Measurements from ENCODE around the gene SCGB2A2.

SCGB2A2 gene

GRCh38 chr11:62280452-62280851 lies 10.5 kb downstream of the SCGB2A2 start:
- H3K4me3 ChIP-seq (replicated peaks; ENCODE audit: low read depth, low read length): no peak overlapping the region
- TF ChIP-seq CTCF (IDR thresholded peaks at IDR 0.05; ENCODE audit: low read depth, low read length, missing control alignments): no peak
- DNase-seq (ENCODE audit: extremely low read depth, low read depth): no peak

- H3K4me3 ChIP-seq (replicated peaks; ENCODE audit: low read depth, low read length): no peak overlapping the region
- DNase-seq (ENCODE audit: extremely low read depth, low read depth): no peak
- no peak for TF ChIP-seq CTCF (IDR thresholded peaks at IDR 0.05; ENCODE audit: low read depth, low read length, missing control alignments)
Measured at GRCh38 chr11:62295504-62295903, 25.5 kb downstream of the SCGB2A2 start.

GRCh38 chr11:62298975-62299374 lies 29.0 kb downstream of the SCGB2A2 start, which contains the start of gene SCGB1D4:
Gene SCGB1D4 (minus strand): TSS chr11:62299075. CDS start chr11:62299010, 65 bp downstream.
- no peak for DNase-seq (ENCODE audit: extremely low read depth, low read depth)
- H3K4me3 ChIP-seq (replicated peaks; ENCODE audit: low read depth, low read length): no peak within 1 kb of the TSS
- no peak for TF ChIP-seq CTCF (IDR thresholded peaks at IDR 0.05; ENCODE audit: low read depth, low read length, missing control alignments)

GRCh38 chr11:62306227-62306626 lies 36.3 kb downstream of the SCGB2A2 start:
- no peak for DNase-seq (ENCODE audit: extremely low read depth, low read depth)
- TF ChIP-seq CTCF (IDR thresholded peaks at IDR 0.05; ENCODE audit: low read depth, low read length, missing control alignments): no peak
- no peak overlapping the region for H3K4me3 ChIP-seq (replicated peaks; ENCODE audit: low read depth, low read length)

- no peak for DNase-seq (ENCODE audit: extremely low read depth, low read depth)
- TF ChIP-seq CTCF (IDR thresholded peaks at IDR 0.05; ENCODE audit: low read depth, low read length, missing control alignments): no peak
Measured at GRCh38 chr11:62307950-62308349, 38.0 kb downstream of the SCGB2A2 start.

GRCh38 chr11:62309991-62310390 lies 40.0 kb downstream of the SCGB2A2 start:
- no peak for DNase-seq (ENCODE audit: extremely low read depth, low read depth)
- no peak for TF ChIP-seq CTCF (IDR thresholded peaks at IDR 0.05; ENCODE audit: low read depth, low read length, missing control alignments)
- no peak overlapping the region for H3K4me3 ChIP-seq (replicated peaks; ENCODE audit: low read depth, low read length)

More at GRCh38 chr11:62307950-62308349, 38.0 kb downstream of the SCGB2A2 start:
- H3K4me3 ChIP-seq (replicated peaks; ENCODE audit: low read depth, low read length): no peak overlapping the region

GRCh38 chr11:62315431-62315830 lies 45.5 kb downstream of the SCGB2A2 start:
- DNase-seq (ENCODE audit: extremely low read depth, low read depth): no peak
- no peak for TF ChIP-seq CTCF (IDR thresholded peaks at IDR 0.05; ENCODE audit: low read depth, low read length, missing control alignments)
- H3K4me3 ChIP-seq (replicated peaks; ENCODE audit: low read depth, low read length): no peak overlapping the region
